AG09309 (cell line): ENCODE data around the gene ATG5.
"Not testable (repeated sequence)": the region's sequence is repeated elsewhere in the genome, so short reads cannot be mapped to it uniquely, and the experiment has no call there.

Experiments used
- DNase-seq: peaks from one replicate; pipeline ENCODE4 v3.0.0-alpha.2; 2010; ENCODE audit warnings: low read depth
- H3K4me3 ChIP-seq: 2 replicates; pipeline ENCODE4 v1.5.1; 2011; ENCODE audit warnings: mild to moderate bottlenecking, low read depth, low read length, moderate library complexity; ENCODE audit not compliant: control insufficient read depth
- TF ChIP-seq, protein P1 (sequence below): IDR thresholded peaks from 2 replicates; pipeline ENCODE4 v1.5.1; 2011; ENCODE audit warnings: mild to moderate bottlenecking, low read depth, low read length, inconsistent platforms; ENCODE audit not compliant: insufficient read depth, control insufficient read depth; ENCODE audit errors: missing control alignments

The ATG5 gene

GRCh38 chr6:106244521-106244920 is 81.0 kb downstream of the ATG5 start:
- H3K4me3 ChIP-seq, result no peak overlapping the region
- DNase-seq, result no peak
- TF ChIP-seq, protein P1, sequence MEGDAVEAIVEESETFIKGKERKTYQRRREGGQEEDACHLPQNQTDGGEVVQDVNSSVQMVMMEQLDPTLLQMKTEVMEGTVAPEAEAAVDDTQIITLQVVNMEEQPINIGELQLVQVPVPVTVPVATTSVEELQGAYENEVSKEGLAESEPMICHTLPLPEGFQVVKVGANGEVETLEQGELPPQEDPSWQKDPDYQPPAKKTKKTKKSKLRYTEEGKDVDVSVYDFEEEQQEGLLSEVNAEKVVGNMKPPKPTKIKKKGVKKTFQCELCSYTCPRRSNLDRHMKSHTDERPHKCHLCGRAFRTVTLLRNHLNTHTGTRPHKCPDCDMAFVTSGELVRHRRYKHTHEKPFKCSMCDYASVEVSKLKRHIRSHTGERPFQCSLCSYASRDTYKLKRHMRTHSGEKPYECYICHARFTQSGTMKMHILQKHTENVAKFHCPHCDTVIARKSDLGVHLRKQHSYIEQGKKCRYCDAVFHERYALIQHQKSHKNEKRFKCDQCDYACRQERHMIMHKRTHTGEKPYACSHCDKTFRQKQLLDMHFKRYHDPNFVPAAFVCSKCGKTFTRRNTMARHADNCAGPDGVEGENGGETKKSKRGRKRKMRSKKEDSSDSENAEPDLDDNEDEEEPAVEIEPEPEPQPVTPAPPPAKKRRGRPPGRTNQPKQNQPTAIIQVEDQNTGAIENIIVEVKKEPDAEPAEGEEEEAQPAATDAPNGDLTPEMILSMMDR, result no peak

DNA sequence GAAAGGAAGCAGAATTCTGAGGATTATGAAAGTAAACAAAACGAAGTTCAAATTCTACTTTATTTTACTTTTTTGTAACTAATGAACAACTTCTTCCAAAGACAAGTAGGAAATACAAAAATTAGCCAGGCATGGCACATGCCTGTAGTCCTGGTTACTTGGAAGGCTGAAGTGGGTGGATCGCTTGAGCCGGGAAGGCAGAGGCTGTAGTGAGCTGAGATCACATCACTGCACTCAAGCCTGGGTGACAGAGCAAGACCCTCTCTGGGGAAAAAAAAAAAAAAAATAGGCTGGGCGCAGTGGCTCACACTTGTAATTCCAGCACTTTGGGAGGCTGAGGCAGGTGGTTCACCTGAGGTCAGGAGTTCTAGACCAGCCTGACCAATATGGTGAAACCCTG is 82.3 kb downstream of the ATG5 start:
- DNase-seq, result no peak
- H3K4me3 ChIP-seq, result no peak overlapping the region
- TF ChIP-seq, protein P1, result no peak

- DNase-seq, result no peak
- TF ChIP-seq, protein P1, result no peak
- no peak overlapping the region for H3K4me3 ChIP-seq
Observed at GRCh38 chr6:106241498-106241897, 84.1 kb downstream of the ATG5 start.

- no peak overlapping the region for H3K4me3 ChIP-seq
- TF ChIP-seq, protein P1, result no peak
- no peak for DNase-seq
Observed at GRCh38 chr6:106237286-106237685, 88.3 kb downstream of the ATG5 start.

DNA sequence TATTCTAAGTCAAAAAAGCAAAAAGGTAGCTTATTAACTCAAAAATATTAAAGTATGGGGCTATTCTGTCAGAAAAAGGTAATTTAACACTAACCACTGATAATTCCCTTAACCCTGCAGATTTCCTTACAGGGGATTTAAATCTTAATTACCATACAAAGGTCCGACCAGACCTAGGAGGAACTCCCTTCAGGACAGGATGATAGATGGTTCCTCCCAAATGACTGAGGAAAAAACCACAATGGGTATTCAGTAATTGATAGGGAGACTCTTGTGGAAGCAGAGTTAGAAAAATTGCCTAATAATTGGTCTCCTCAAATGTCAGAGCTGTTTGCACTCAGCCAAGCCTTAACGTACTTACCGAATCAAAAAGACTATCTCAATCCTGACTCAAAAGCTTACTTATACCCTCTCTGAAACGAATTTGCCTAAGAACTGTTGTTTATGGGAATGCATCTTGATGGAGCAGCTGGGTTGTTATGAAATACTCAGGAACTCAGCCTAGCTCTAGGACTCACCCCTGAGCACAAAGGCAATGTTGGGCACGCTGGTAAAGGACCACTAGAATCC is 95.6 kb downstream of the ATG5 start:
- DNase-seq, H3K4me3 ChIP-seq: not testable (repeated sequence)

DNA sequence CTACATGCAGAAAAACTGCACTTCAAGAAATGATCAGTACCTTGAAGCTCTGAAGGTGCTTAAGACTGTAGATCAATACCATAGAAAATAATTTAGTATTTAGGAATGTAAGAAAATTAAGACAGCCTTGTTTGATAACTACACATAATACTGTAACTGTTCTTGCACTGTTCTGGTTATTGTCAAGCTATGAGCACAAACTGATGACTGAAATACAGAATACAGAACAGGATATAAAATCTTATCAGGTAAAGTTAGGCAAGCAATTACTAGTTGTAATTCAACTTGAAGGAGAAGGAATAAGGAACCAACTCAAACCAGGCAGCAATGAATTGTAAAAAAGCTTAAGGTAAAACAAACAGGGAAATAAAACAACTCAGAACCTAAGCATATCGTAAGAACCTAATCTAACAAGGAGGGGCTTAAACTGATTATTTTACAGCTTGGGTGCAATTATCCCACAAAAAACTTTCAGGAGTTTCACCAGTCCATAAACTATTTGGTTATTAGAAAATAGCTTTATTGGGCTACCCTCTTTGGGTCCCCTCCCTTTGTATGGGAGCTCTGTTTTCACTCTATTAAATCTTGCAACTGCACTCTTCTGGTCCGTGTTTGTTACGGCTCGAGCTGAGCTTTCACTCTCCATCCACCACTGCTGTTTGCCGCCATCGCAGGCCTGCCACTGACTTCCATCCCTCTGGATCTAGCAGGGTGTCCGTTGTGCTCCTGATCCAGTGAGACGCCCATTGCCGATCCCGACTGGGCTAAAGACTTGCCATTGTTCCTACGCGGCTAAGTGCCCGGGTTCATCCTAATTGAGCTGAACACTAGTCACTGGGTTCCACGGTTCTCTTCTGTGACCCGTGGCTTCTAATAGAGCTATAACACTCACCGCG is 97.7 kb downstream of the ATG5 start:
- TF ChIP-seq, protein P1, result no peak
- no peak overlapping the region for H3K4me3 ChIP-seq
- DNase-seq, result no peak

DNA sequence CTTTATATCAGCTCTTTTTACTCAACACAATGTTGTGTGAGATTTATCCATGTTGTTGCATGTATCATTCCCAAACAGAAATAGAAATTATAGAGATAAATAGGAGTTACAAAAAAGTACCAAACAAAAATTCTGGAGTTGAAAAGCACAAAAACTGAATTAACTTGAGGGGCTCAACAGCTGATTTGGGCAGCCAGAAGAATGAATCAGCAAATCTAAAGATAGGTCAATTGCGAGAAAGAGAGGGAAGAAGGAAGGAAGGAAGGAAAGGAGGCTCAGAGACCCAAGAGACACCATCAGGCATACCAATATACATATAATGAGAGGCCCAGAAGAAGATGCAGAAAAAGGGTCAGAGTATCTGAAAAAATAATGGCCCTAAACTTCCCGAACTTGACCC is 98.9 kb downstream of the ATG5 start:
- no peak for DNase-seq

More for the DNA sequence above, 98.9 kb downstream of the ATG5 start:
- H3K4me3 ChIP-seq, result no peak overlapping the region
- TF ChIP-seq, protein P1, result no peak
